CD4-positive, alpha-beta T cell (primary cell): ENCODE measurements around the gene CLDN20. TPM values are rescaled to one million over a fixed set of nuclear protein-coding genes. Genes with fewer than 3 reads are reported as not detected.

Experiments used
- ATAC-seq: fragments of 200-7000 bp; cut with Tn5 transposase; one replicate; pipeline ENCODE4 v1.10.0; 2022; ENCODE audit warnings: mild to moderate bottlenecking; ENCODE audit not compliant: poor library complexity
- CTCF ChIA-PET: fragments of 350-600 bp; sonication (Branson Sonifier 250); formaldehyde crosslinking; loops from one replicate; lab custom pipeline; 2021; ENCODE audit warnings: antibody characterized with exemption, inconsistent platforms; lab: Charles Lee
- POLR2A ChIA-PET: fragments of 350-600 bp; sonication (Branson Sonifier 250); formaldehyde crosslinking; loops from one replicate; lab custom pipeline; 2021; ENCODE audit warnings: antibody characterized with exemption, inconsistent platforms; lab: Charles Lee
- DNase-seq, 14 experiments: peaks; one replicate each; pipeline ENCODE4 v3.0.0-alpha.2; 2013 to 2020; ENCODE audit warnings: mixed read lengths in 2 of 14
- H3K27ac ChIP-seq, 2 donors: one replicate each; pipeline versions ENCODE4 v1.5.1 to v1.7.0; 2013; ENCODE audit warnings: low read length in 2 of 2, low read depth in 1 of 2, mild to moderate bottlenecking in 1 of 2
- H3K27me3 ChIP-seq, 2 experiments: 1 replicate in 1 of 2; 2 replicates in 1 of 2; pipeline versions ENCODE4 v1.6.1 to v1.7.0; 2013; ENCODE audit warnings: low read length in 2 of 2, control low read depth in 1 of 2, mild to moderate bottlenecking in 1 of 2, moderate library complexity in 1 of 2; ENCODE audit not compliant: insufficient read depth in 2 of 2, control insufficient read depth in 1 of 2
- H3K36me3 ChIP-seq: one replicate; pipeline ENCODE4 v1.6.1; 2013; ENCODE audit warnings: low read length, control low read depth; ENCODE audit not compliant: insufficient read depth
- H3K4me1 ChIP-seq: one replicate; pipeline ENCODE4 v1.6.1; 2013; ENCODE audit warnings: low read length, control low read depth; ENCODE audit not compliant: insufficient read depth
- H3K4me3 ChIP-seq: one replicate; pipeline ENCODE4 v1.5.1; 2013; ENCODE audit warnings: mild to moderate bottlenecking, low read length, moderate library complexity
- H3K9me3 ChIP-seq, 2 experiments: 1 replicate in 1 of 2; 2 replicates in 1 of 2; pipeline versions ENCODE4 v1.6.1 to v1.7.0; 2013; ENCODE audit warnings: low read length in 2 of 2, mild to moderate bottlenecking in 2 of 2, control low read depth in 1 of 2, moderate library complexity in 1 of 2; ENCODE audit not compliant: control insufficient read depth in 1 of 2, insufficient read depth in 1 of 2
- H3K27ac Mint-ChIP-seq: one replicate; pipeline ENCODE4 v1.8.0; 2020; ENCODE audit warnings: mixed read lengths
- H3K27me3 Mint-ChIP-seq: one replicate; pipeline ENCODE4 v1.8.0; 2021; ENCODE audit warnings: mixed read lengths
- H3K36me3 Mint-ChIP-seq: one replicate; pipeline ENCODE4 v1.8.0; 2021; ENCODE audit warnings: low read depth, mixed read lengths
- H3K4me1 Mint-ChIP-seq: one replicate; pipeline ENCODE4 v1.8.0; 2021; ENCODE audit warnings: low read depth, mixed read lengths
- H3K4me3 Mint-ChIP-seq: one replicate; pipeline ENCODE4 v1.8.0; 2020; ENCODE audit warnings: mild to moderate bottlenecking, mixed read lengths
- H3K9me3 Mint-ChIP-seq: one replicate; pipeline ENCODE4 v1.8.0; 2020; ENCODE audit warnings: mixed read lengths
- intact Hi-C, 2 experiments: fragments of 100-400 bp; cut with DNase I in 1 of 2; cut with micrococcal nuclease in 1 of 2; formaldehyde crosslinking; loops; one replicate each; pipeline versions ENCODE4 v1.15.1 to v1.9.0; 2023 to 2025; cut with DNase I, micrococcal nuclease
- total RNA-seq, 174 experiments: library from RNA in 2 of 174; stranded (reverse) in 2 of 174; gene quantifications; one replicate each; pipeline ENCODE4 v1.2.3 and lab custom pipeline; 2021 to 2026
- TF ChIP-seq, protein P1 (sequence below): fragments of 200-600 bp; IDR thresholded peaks from one replicate; pipeline ENCODE4 v1.8.0; 2022; ENCODE audit warnings: antibody characterized with exemption, mild to moderate bottlenecking

CLDN20 gene
- total RNA-seq, 2 experiments from 2014 or later: not detected

DNA sequence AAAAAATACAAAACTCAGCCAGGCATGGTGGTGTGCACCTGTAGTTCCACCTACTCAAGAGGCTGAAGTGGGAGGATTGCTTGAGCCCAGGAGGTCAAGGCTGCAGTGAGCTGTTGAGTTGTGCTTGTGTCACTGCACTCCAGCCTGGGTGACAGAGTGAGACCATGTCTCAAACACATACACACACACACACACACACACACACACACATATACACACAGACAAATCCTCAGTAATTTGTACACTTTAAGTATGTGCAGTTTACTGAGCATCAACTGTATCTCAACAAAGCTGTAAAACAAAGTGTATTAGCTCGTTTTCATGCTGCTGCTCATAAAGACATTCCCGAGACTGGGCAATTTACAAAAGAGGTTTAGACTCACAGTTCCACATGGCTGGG, 43.1 kb downstream of the CLDN20 start:
- Mint-ChIP-seq H3K9me3 (no peaks in the 10 kb centered on the region), H3K27me3 (no peaks in the 10 kb centered on the region), H3K36me3 (peaks cover 68% of the 10 kb centered on the region), H3K27ac (no peak overlapping the region), H3K4me3 (no peak overlapping the region), H3K4me1 (peaks cover 44% of the 10 kb centered on the region)
- intact Hi-C loops: no loop called here
- ChIA-PET CTCF (no interaction called here), POLR2A (no interaction called here)
- H3K4me1 ChIP-seq: peaks cover 2% of the 10 kb centered on the region
- H3K9me3 ChIP-seq: no peaks in the 10 kb centered on the region
- no peak overlapping the region for H3K27ac ChIP-seq
- peaks cover 59% of the 10 kb centered on the region for H3K36me3 ChIP-seq
- DNase-seq (no peak), ATAC-seq (peak; percentile 34)
- TF ChIP-seq, protein P1, sequence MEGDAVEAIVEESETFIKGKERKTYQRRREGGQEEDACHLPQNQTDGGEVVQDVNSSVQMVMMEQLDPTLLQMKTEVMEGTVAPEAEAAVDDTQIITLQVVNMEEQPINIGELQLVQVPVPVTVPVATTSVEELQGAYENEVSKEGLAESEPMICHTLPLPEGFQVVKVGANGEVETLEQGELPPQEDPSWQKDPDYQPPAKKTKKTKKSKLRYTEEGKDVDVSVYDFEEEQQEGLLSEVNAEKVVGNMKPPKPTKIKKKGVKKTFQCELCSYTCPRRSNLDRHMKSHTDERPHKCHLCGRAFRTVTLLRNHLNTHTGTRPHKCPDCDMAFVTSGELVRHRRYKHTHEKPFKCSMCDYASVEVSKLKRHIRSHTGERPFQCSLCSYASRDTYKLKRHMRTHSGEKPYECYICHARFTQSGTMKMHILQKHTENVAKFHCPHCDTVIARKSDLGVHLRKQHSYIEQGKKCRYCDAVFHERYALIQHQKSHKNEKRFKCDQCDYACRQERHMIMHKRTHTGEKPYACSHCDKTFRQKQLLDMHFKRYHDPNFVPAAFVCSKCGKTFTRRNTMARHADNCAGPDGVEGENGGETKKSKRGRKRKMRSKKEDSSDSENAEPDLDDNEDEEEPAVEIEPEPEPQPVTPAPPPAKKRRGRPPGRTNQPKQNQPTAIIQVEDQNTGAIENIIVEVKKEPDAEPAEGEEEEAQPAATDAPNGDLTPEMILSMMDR: no peak
- no peaks in the 10 kb centered on the region for H3K27me3 ChIP-seq
- no peak overlapping the region for H3K4me3 ChIP-seq

GRCh38 chr6:155309150-155309549, 45.3 kb downstream of the CLDN20 start:
- Mint-ChIP-seq H3K4me3 (no peak overlapping the region), H3K9me3 (no peaks in the 10 kb centered on the region), H3K4me1 (peaks cover 63% of the 10 kb centered on the region), H3K27me3 (no peaks in the 10 kb centered on the region), H3K27ac (peak overlapping the region; percentile 47), H3K36me3 (peaks cover 55% of the 10 kb centered on the region)
- Histone ChIP-seq H3K27me3 (no peaks in the 10 kb centered on the region), H3K27ac (no peak overlapping the region), H3K4me3 (no peak overlapping the region), H3K36me3 (peaks cover 49% of the 10 kb centered on the region), H3K4me1 (peaks cover 2% of the 10 kb centered on the region), H3K9me3 (no peaks in the 10 kb centered on the region)
- TF ChIP-seq, protein P1: no peak
- intact Hi-C loops: no loop called here
- ATAC-seq (no peak), DNase-seq (no peak)
- ChIA-PET CTCF (no interaction called here), POLR2A (no interaction called here)

DNA sequence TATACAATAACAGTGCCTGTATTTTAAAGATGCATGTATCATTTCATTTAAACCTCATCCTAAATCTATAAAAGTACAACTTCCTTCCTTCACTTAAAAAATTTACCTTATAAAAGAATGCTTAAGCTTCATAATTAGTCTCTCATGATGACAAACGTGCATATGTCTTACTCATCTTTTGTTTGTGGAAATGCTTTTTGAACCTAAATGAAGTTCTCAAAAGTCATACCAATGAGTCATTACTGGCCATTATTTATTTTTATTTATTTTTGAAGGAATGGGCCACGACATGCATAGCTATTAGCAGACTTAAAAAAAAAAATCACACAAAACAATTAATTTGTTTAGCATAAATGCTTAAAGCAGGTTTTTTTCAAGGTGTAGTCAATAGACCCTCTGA, 46.8 kb downstream of the CLDN20 start:
- Histone ChIP-seq H3K4me3 (no peak overlapping the region), H3K4me1 (peaks cover 2% of the 10 kb centered on the region), H3K27ac (no peak overlapping the region), H3K27me3 (no peaks in the 10 kb centered on the region), H3K9me3 (no peaks in the 10 kb centered on the region), H3K36me3 (peaks cover 49% of the 10 kb centered on the region)
- TF ChIP-seq, protein P1: no peak
- intact Hi-C loops: loop anchor here (5.0 to 10.0 kb wide), 6 partner anchors 136 to 1712 kb away; partner anchors contain the start of gene ARID1B (in 2 of the 2)
- H3K27ac Mint-ChIP-seq: no peak overlapping the region
- H3K4me1 Mint-ChIP-seq: peaks cover 72% of the 10 kb centered on the region
- CTCF ChIA-PET: interaction anchor here (0.6 kb wide), 1 partner anchor 1513 kb away, joined by 3 read pairs; no protein-coding TSS in a partner anchor
- no peak for ATAC-seq
- H3K4me3 Mint-ChIP-seq: no peak overlapping the region
- H3K27me3 Mint-ChIP-seq: no peaks in the 10 kb centered on the region
- no peaks in the 10 kb centered on the region for H3K9me3 Mint-ChIP-seq
- POLR2A ChIA-PET: interaction anchor here (0.6 kb wide), 1 partner anchor 15 kb away, joined by 3 read pairs; no protein-coding TSS in a partner anchor
- H3K36me3 Mint-ChIP-seq: peaks cover 51% of the 10 kb centered on the region
- no peak for DNase-seq
